Epithelial cell of esophagus (primary cell): ENCODE data around the gene SBK3.

Experiments used
- DNase-seq: peaks from one replicate; pipeline ENCODE4 v3.0.0; 2010; ENCODE audit warnings: low read depth
- H3K4me3 ChIP-seq: 2 replicates; pipeline ENCODE4 v1.5.1; 2011; ENCODE audit warnings: mild to moderate bottlenecking, low read length, control low read depth
- CTCF ChIP-seq: IDR thresholded peaks from 2 replicates; pipeline ENCODE4 v1.5.1; 2011; ENCODE audit warnings: low read depth, mild to moderate bottlenecking, low read length, control low read depth, inconsistent platforms; ENCODE audit not compliant: insufficient read depth; ENCODE audit errors: missing control alignments

Gene SBK3

GRCh38 chr19:55553217-55554182 lies 8.2 kb upstream of the SBK3 start:
- DNase-seq: peak; percentile 62

DNA sequence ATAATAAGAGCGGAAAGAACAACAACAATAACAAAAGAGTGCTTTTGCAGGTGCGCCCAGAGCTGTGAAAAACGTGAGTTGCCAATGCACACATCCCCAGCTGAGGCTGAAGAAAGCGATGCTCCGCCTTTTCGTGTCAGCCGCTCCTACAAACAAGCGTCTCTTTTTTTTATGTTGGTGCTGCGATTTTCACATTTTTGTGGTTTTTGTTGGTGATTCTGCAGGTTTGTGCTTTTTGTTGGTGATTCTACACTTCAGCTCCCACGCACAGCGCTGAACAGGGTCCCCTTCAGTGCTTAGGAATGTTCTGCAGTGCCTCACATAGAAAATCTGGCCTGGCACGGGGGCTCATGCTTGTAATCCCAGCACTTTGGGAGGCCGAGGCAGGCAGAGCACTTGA lies 7.3 kb upstream of the SBK3 start:
- DNase-seq: peak; percentile 43
- TF ChIP-seq CTCF: no peak
- H3K4me3 ChIP-seq: no peak overlapping the region

More at GRCh38 chr19:55553217-55554182, 8.2 kb upstream of the SBK3 start:
- H3K4me3 ChIP-seq: no peak overlapping the region
- TF ChIP-seq CTCF: no peak

- no peak for TF ChIP-seq CTCF
- no peak overlapping the region for H3K4me3 ChIP-seq
- peak; percentile 61 for DNase-seq
Observed at GRCh38 chr19:55552206-55552605, 6.9 kb upstream of the SBK3 start.

DNA sequence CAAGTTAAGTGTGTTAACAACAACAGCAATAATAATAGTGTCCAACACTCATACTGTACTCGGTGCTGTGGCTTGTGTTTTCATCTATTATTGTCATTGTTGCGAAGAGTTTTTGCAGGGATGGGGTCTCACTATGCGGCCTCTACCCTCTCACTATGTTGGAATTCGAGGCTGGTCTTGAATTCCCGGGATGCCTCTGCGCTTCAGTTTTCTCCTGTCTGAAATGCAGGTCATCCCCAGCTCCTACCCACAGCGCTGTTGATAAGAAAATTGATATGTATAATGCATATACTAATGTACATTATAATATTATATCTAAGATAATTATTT lies 4.9 kb upstream of the SBK3 start:
- H3K4me3 ChIP-seq: no peak overlapping the region
- no peak for DNase-seq
- no peak for TF ChIP-seq CTCF

DNA sequence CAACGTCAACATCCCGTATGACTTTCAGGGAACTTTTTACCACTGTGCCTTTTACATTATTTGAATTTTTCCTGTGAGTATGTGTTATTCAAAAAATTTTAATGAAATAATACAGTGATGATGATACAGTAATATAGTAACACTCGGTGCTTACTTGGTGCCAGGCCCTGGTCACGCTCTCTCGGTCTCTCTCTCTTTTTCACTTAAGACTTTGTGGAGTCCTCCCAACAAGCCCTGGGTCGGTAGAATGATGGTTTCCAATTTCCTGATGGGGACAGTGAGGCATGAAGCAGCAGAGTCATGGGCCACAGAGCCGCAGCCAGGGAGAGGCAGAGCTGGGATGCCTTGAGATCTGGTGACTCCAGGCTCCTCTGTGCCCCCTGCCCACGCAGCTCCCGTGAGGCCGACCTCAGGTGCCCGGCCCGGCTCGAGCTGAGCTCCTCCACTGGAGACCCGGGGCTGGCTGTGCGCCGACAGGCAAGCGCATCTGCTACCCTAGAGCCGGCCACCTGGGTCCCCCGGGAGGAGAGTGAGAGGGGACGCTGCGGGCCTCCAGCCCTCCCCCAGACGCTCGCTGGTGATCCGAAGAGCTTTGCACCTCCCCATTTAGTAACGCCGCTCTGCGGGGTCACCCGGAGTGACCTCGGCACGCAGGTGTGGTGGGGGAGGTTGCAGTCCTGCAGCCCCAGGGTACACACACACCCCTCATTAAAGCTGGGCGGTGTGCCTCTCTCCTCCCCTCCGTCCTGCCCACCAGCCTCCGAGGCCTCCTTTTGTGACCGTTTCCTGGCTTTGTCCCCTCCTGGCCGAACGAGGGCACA lies 4.4 kb upstream of the SBK3 start:
- TF ChIP-seq CTCF: no peak
- H3K4me3 ChIP-seq: no peak overlapping the region
- DNase-seq: peak; percentile 74

- TF ChIP-seq CTCF: no peak
- H3K4me3 ChIP-seq: no peak overlapping the region
- DNase-seq: peak; percentile 31
Observed at GRCh38 chr19:55546822-55547614, 1.7 kb upstream of the SBK3 start.
